H1 (cell line): ENCODE measurements around the gene HSPA4. TPM values are rescaled to one million over a fixed set of nuclear protein-coding genes. Genes with fewer than 3 reads are reported as not detected.

ENCODE experiments used
- CBX8 ChIP-seq: fragments of 300-800, 300-1000 bp; sonication (generic); IDR thresholded peaks from 2 replicates; pipeline ENCODE4 v1.7.1; 2016; ENCODE audit warnings: low read depth, low read length, borderline replicate concordance
- CHD1 ChIP-seq: IDR thresholded peaks from 2 replicates; pipeline ENCODE4 v1.6.1; 2012; ENCODE audit warnings: low read depth, low read length, improper control_type of control experiment
- FOSL1 ChIP-seq: IDR thresholded peaks from 2 replicates; pipeline ENCODE4 v1.6.1; 2011; ENCODE audit warnings: mild to moderate bottlenecking, low read depth, low read length, moderate library complexity; ENCODE audit not compliant: insufficient read depth
- RXRA ChIP-seq: IDR thresholded peaks from 2 replicates; pipeline ENCODE4 v1.6.1; 2011; ENCODE audit warnings: low read depth, mild to moderate bottlenecking, low read length, moderate library complexity; ENCODE audit not compliant: insufficient read depth
- polyA plus RNA-seq, 7 experiments: library from polyadenylated mRNA; depleted of rRNA in 3 of 7; stranded (reverse) in 5 of 7; unstranded in 2 of 7; fragments of >200 nt in 5 of 7; fragments of 200-250 nt in 2 of 7; gene quantifications; 1 replicate in 5 of 7; 2 replicates in 1 of 7; 4 replicates in 1 of 7; pipeline versions ENCODE4 v1.2.1 to v1.2.3, GENCODE V29; 2011 to 2013; ENCODE audit warnings: missing spikeins in 2 of 7, mixed read lengths in 2 of 7
- total RNA-seq: library from RNA; stranded (reverse); fragmentation: NEBNext Ultra II Directional; extraction: Animal tissue kit (Norgen Biotek cat#: 25700); gene quantifications from 2 replicates; pipeline ENCODE4 v1.2.1, GENCODE V29; 2021

The HSPA4 gene
- total and polyA plus RNA-seq, 2 of the 8 experiments (the other 6 are each of a cell fraction or from before 2014, with no cell fraction given), result 28.9 to 445 TPM

DNA sequence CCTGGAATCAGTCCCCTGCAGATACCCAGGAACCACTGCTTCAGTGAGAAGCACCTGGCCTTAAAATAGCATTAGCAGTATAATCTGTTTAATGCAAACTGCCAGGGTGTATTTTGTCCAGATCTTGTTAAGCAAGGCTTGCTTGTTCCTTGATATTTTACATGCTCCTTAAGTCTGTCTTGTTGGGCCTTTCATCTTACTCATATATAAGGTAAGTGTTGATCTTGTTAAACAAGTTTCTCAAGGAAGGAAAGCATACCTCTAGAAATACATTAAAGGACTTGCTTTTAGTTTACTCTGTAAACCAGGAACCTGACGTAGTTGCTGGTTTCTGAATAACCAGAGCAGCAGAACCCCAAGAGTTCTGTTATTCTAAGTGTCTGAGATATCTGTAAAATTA is 13.7 kb downstream of the HSPA4 start (continued):
- TF ChIP-seq RXRA, result no peak
- no peak for TF ChIP-seq CHD1
- TF ChIP-seq FOSL1, result no peak
- no peak for TF ChIP-seq CBX8
